Epidermal melanocyte (primary cell): ENCODE measurements around the gene AVEN.

ENCODE experiments used
- DNase-seq: peaks from one replicate; pipeline ENCODE4 v3.0.0; 2011; ENCODE audit warnings: low spot score; ENCODE audit not compliant: insufficient read length

Gene AVEN

DNA sequence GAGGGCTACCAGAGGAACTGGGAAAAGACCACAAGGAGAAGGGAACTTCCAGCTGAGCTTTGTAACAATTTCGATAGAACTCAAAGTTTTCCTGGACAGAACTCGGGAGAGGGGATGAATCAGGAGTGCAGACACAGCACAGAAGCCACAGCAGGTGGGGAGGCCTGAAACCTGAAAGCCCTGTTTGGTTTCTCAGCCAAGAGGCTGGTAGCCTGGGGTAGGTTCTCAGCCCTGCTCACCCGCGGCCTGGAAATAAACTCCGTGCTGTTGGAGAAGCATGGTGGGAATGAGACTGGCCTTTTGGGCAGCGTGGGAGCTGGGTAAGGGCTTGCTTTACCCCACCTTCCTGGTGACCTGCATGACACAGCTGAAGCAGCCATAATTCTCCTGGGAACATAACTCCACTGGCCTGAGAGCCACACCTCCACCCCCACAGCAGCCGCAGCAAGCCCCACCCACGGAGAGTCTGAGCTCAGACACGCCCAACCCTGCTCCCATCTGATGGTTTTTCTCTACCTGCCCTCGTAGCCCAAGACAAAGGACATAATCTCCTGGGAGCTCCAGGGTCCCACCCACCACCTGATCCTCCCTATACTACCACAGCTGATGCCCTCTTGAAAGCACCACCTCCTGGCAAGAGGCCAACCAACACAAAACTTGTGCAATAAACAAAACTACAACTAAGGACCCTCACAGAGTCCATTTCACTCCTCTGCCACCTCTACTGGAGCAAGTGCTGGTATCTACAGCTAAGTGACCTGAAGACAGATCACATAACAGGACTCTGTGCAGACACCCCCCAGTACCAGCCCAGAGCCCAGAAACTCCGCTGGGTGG is 123.2 kb downstream of the AVEN start:
- DNase-seq: no peak

DNA sequence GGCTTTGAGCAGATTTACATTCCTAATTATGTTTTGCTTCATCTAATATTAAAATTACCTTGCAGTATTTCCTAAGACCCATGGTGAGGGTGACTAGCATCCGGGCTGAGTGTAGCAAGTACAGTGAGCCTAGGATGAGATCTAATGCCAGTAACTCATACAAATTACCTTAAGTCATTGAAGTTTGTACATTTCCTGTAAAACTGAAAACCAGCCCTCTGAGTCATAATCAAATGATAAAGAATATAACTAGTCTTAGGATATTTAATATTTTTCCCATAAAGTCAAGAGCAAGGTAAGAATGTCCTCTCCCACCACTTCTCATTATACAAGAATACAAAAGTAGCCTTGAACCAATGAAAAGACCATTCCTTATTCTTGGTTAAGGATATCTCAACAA is 125.5 kb downstream of the AVEN start:
- no peak for DNase-seq

DNA sequence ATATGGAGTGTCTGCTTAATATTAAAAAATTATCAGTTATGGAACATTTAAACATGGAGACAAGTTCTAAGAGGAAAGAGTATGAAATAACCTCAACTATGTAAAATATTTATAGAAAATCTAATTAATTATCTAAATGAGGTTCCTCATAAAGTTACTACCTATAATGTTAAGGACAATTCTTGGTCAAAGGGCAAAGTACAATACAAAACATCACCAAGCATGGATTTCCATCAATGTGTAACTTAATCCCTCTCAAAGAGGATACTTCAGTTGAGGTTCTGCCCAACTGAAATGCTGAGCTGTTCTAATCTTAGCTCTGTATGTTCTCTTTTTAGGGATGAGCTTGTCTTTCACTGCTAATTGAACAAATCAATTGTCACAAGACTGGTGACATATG is 126.7 kb downstream of the AVEN start:
- no peak for DNase-seq

DNA sequence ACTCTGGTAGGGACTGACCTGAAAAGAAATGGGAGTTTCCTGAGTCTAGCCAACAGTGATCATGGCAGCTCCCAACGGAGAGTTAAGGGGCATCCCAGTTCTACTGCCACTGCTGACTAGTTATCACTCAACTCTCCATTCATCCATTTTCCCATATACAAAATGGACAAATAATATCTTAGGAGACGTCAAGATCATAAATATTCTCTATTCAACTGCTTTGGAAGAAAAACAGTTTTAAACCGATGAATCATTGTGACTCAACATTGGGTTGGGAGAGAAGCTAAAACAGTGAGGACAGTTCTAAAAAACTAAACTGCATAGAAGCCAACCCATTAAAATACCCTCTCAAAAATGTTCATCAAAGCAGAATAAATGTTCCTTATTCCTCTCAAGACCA is 128.3 kb downstream of the AVEN start:
- no peak for DNase-seq

DNA sequence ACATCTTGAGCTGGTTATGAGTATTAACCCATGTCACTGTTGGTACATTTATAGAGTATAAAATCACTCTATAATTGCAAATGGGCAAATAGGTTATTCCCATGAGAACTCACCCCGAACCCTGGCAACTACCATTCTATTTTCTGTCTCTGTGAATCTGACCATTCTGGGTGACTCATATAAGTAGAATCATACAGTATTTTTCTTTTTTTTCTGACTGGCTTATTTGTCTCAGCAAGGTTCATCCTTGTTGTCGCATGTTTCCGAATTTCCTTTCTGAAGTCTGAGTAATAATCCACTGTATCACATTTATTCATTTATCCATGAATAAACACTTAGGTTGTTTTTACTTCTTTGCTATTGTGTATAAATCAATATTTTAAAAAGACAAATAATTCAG is 130.6 kb downstream of the AVEN start:
- DNase-seq: no peak

DNA sequence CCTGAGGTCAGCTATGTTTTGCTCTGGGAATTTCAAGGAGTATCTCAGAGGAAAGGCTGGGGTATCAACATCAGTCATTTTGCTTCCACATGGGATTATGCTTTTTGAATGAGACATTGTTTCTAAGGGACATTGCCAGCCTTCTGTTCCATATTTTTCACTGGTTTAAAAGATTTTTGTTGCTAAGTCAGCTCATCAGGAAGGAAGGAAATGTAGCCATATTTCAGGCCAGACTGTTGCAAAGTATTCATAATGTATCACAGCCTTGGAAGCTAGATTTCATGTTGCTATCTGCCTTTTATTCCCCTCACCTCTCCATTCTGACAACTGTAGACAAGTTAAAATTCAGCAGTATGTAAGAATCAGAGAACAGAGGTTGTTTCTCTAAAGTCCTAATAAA is 131.7 kb downstream of the AVEN start:
- no peak for DNase-seq

DNA sequence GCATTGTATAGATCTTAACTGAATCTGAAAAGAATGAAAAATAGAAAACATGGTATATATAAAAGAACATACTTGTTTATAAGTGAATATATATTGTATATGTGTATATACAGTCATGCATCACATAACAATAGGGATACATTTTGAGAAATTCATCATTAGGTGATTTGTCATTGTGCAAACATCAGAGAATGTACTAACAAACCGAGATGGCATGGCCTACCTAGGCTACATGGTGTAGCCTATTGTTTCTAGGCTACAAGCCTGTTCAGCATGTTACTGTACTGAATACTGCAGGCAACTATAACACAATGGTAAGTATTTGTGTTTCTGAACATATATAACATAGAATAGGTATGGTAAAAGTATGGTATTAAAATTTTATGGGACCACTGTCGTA is 135.3 kb downstream of the AVEN start:
- no peak for DNase-seq

DNA sequence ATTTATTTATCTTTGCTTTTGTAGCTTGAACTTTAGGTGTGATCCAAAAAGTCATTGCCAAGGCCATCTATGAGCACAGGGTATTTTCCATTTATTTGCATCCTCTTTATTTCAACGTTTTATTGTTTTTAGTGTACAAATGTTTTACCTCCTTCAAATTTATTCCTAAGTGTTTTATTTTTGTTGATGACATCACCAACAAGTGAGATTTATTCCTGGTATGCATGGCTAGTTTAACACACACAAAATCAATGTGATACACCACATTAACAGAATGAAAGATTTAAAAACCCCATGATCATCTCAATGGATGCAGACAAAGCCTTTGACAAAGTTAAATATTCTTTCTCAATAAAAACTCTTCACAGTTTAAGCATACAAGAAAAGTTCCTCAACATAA is 137.0 kb downstream of the AVEN start:
- no peak for DNase-seq

DNA sequence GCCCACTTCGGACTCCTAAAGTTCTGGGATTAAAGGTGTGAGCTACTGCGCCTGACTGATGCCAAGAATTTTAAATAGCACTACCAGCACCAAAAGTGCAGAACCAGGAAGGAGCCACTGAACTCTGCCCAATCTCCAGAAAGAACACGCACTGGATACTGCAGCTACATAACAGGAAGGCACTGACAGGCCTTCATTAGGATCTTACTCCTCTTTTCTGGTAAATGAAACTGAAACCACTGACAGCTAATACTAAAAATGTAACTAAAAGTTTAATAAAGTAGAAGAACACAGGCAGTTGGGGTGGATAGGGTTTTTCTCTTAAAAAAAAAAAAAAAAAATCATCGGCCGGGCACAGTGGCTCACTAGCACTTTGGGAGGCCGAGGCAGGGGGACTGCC is 144.8 kb downstream of the AVEN start:
- no peak for DNase-seq

DNA sequence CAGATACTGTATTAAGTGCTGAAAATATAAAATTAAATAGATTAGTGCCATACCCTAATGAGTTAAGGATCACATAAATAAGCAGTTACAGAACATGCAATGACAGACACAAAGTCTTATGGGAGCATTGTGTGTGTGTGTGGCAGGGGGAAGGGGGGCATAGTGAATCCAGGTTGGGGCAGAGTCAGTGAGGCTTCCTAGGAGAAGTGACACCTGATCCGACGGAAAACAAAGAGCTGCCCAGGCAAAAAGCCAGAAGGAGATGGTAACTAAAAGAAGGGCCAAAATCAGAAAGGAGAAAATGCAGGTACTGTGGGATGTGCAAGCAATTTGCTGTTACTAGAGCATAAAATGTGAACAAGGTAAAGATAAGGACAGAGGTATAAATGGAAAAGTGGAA is 150.8 kb downstream of the AVEN start:
- DNase-seq: no peak

DNA sequence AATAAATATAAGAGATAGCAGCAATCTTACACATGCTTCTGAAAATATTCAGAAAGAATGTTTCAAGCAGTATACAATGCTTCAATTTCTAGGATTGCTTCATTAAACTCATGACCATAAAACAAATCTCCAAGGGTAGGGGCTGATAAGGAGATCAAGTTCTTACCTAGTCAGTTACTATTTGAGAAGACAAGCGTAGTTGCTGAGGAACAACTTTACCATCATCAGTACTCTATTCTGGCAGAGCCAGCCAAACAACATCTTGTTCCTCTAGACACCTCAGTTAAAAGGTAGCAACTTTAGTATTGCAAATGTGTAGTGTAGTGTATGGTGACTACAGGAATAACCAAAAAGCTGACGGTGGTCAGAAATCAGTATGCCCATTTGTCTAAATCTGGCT is 156.1 kb downstream of the AVEN start:
- DNase-seq: no peak

DNA sequence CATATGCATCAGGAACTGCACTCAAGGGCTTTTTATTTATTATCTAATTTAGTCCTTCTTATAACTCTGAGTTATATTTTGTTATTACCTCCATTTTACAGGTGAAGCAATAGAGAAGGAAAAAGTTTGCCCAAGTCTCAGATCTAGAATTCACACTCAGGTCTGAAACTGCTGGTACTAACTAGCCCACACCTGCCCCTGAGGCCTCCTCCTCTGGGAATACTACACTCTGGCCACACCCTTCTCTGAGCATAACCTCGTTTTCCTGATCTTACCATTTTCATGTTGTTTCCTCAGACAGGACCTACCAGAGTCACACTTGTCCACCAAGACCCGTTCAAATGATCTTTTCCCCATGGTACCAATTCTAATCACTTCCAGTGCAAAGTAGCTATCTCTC is 164.8 kb downstream of the AVEN start:
- no peak for DNase-seq

DNA sequence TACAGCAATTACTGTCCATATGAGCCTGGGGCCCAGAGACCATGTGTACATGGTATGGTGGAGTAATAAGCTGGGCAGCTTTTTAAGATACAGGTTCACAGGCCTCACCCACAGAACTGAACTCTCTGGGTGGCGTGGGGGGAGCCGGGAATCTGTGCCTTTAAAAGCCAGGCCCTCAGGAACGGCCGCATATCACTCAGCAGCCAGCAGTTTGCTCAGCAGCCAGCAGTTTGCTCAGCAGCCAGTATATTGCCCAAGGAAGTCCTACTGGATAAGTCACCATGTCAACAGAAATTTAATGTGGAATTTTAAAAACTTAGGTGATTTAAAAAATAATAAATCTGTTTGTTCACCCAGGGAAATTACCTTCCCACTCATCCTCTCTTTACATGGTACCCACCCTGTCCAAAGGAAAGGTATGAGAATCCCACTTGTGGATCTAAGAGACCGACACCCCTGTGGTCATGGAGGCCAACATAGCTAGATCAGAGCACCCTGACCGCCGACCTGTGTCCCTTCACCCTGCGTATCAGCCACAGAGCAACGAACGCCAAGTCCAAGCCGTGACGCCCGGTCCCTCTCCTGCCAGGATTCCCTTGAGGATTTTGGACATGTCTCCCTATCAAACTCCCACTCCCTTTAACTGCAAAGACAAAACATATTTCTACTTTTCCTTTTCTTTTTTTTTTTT is 166.4 kb downstream of the AVEN start:
- DNase-seq: no peak

DNA sequence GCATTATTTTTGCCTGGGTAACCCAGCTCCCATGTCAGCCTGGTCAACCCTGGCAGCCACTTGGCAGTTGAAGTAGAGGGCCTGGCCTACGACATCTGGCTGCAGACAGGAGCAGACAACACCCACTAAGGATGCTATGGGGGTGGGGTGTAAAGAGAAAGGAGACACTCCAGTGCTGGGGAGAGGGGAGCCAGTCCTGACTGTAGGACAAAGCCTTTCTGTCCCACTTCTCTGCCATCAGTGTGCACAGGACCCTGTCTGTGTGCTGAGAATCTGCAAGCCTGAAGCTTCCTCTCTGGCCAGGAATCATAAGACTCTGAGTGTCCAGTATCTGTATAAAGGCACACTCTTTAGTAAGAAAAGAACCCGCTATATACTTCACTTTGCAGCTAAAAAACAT is 167.0 kb downstream of the AVEN start:
- DNase-seq: no peak

DNA sequence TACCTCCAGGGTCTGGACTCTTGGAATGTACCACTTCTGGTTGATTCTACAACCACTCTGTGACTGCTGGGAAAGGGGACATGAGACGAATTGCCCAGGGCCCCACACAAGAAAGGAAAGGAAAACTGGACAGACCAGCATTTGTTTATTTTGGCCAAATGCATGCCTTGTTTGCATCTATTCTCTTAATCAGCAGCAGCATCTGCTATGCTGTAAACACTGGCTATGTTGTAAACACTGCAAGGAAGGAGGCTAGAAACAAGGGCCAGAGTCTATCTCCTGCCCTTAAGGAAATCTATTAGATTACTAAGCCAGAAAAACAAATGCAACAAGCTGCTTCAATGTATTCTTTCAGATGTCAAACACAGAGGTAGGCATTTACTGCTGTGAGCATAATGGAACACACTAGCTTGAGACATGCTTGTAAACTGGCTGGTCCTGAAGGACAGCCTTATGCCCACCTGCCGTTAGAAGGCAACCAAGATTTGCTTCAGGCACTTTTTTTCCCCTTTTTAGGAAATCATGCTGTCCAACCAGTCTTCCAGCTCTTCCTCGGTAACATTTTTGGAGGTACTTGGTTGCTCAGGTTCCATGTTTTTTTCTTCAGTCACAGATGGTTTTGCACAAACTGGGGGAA is 172.8 kb downstream of the AVEN start:
- no peak for DNase-seq

DNA sequence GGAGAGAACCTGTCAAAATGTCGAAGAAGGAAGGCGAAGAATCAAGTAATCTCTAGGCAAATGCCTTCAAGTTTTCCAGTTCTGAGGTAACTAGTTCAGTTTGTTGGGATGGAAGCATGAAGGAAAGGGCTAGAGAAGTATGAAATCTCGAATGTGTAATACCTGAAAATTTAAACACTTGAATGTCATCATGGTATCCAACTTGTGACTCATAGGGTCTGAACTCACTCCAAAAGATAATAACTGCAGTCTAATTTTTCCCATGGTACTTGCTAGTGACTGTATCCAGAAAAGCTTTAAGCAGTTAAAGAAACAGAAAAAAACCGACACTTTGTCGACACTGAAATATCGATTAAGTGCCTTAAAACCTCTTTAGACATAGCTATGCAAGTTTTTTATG is 173.6 kb downstream of the AVEN start:
- no peak for DNase-seq

DNA sequence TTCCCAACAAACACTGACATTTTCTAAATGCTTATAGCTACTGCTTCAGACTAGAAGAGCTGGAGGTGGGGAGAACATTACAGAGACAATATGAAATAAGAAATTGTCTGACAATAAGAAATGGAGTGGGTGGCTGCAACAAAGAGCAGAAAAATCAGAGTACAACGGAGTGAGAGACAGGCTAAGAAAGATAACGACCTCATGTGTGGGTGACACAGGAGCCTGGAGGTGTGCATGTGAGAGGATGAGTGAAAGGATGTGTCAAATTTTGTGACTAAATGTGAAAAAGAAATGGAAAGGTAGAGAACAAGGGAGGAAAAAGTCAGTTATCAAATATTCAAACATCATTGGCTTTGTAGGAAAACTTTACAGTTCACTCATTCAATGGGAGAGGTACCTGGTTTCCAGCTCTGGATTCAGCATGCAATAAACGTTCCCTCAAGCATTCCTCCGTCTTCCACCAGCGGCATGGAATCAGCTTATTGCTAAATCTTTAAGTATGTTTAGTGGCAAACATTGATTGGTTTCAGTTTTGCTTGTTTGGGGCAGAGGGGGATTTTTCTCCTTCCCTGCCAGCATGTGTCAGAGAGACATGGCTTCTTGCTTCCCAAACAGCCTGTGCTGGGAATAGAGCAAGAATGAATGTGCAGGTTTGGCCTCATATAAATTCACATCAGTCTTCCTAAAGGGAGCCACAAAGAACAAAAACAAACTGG is 174.5 kb downstream of the AVEN start:
- DNase-seq: peak; percentile 13

DNA sequence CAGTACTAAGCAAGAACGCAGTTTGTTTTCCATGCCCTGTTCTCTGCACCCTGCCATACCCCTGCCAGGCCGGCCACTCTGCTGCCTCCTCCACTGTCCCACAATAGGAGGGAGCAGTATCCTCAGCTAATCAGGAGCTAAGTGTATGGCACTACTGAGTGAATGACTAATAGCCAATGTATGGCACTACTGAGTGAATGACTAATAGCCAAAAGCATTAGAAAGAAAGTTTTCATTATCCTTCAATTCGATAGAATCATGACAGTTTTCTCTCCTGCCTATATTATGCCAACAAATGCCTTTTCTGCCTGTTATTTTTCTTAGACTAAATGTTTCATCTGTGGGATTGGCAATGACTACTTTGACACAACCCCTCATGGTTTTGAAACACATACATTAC is 178.2 kb downstream of the AVEN start:
- DNase-seq: no peak

DNA sequence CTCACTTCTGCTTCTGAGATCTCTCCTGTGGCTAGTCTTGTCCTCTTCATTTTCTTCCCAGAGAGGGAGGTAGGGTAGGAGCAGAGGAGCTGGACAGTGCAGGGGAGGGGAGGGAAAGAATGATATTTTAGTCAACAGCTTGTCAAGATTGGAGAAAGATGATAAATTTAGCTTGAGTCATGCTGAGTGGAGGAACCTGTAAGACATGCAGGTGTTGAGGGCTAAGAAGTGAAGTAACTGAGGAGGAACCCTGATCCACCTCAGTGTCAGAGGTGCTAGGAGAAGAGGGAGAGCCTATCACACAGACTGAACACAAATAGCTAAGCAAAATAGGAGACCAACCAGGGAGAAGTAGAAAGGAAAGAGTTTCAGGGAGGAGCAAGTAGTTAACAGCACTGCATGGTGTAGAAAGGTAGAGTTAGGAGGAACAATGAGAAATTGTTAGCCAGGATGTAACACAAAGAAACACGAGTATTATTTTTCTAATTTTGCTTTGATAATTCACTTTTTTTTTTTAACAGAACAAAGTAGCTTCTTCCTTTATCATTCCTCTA is 178.9 kb downstream of the AVEN start:
- DNase-seq: no peak

DNA sequence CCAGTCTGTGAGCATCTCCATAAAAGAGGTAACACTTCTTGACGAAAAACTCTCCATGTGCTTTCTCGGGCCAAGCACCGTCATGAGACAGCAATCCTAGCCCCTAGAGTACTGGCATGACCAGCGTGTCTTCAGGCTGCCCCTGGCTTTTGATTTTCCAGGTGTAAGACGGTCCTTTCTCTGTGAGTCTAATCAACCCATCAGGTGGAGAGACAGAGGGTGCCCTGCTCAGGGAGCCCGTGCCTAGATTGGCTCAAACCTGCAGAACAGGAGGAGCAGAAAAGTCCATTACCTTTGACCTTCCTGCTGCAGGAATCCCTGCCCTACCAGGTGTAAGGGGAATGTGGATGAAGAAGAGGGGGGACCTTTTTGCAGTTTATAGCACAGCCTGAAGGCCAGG is 180.2 kb downstream of the AVEN start:
- DNase-seq: no peak

DNA sequence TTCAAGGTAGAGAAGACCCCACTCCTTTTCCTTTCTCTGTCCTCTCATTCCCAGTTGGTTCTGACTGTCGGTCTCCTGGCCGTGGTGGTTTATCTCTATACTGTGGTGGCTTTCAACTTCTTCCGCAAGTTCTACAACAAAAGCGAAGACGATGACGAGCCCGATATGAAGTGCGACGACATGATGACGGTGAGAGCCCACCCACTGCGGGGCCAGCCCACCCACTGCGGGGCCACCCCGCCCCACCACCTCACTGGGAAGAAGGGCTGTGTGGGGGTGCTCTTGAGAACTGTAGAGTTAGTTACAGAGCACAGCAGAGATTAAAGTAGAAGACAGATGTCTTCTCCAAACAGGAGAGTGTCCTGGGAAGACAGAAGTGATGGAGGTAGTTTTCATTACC is 181.3 kb downstream of the AVEN start:
- no peak for DNase-seq

DNA sequence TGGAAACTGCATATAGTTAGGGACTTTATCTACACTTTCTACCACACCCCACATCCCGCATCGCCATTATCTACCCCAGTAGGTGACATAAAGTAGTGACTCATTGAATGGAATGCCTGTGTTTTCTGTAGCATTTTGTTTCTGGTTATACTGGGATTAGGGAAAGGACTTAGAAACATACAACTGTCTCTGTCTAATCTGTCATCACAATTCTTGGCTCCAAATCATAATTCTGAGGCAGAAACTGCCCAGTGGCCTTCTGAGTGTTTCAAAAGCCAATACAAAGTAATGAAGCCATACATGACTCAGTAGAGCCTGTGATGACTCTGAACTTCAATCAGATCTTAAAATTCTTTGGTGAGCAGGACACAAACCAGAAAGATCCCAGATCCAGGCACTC is 186.4 kb downstream of the AVEN start:
- DNase-seq: no peak
